Measurements from ENCODE around the gene EPB41L2.

Gene EPB41L2

GRCh38 chr6:130980310-130981032 lies 82.6 kb downstream of the EPB41L2 start:
- no peak overlapping the region for H3K27ac ChIP-seq
- TF ChIP-seq CTCF (conservative IDR thresholded peaks at IDR 0.05) = no peak

GRCh38 chr6:130978660-130979396 lies 84.2 kb downstream of the EPB41L2 start:
- TF ChIP-seq CTCF (conservative IDR thresholded peaks at IDR 0.05) = no peak
- no peak overlapping the region for H3K27ac ChIP-seq

- no peak for TF ChIP-seq CTCF (conservative IDR thresholded peaks at IDR 0.05)
- H3K27ac ChIP-seq = no peak overlapping the region
Measured at GRCh38 chr6:130978180-130978579, 84.9 kb downstream of the EPB41L2 start.

- no peak overlapping the region for H3K27ac ChIP-seq
- no peak for TF ChIP-seq CTCF (conservative IDR thresholded peaks at IDR 0.05)
Measured at GRCh38 chr6:130975325-130975724, 87.7 kb downstream of the EPB41L2 start.

DNA sequence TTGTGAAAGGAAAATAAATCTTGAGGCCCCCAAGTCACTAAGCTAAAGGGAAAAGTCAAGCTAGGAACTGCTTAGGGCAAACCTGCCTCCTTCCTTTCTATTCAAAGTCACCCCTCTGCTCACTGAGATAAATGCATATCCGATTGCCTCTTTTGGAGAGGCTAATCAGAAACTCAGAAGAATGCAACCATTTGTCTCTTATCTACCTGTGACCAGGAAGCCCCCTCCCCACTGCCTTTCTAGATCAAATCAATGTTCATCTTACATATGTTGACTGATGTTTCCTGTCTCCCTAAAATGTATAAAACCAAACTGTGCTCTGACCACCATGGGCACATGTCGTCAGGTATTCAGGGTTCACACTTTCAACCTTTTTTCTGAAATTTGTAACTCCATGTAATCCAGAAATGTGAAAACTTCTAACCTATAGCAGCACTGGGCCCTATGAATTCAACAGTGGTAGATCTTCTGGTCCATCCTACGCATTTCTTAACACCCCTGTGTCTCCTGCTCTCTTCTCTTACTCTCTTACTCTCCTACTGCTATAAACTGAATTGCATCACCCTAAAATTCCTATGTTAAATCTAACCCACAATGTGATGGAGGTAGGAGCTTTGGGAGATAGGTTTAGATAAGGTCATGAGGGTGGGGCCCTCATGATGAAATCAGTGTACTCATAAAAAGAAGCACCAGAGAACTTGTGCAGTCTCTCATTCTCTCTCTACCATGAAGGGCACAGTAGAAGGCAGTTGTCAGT lies 89.3 kb downstream of the EPB41L2 start:
- no peak overlapping the region for H3K27ac ChIP-seq
- no peak for TF ChIP-seq CTCF (conservative IDR thresholded peaks at IDR 0.05)

DNA sequence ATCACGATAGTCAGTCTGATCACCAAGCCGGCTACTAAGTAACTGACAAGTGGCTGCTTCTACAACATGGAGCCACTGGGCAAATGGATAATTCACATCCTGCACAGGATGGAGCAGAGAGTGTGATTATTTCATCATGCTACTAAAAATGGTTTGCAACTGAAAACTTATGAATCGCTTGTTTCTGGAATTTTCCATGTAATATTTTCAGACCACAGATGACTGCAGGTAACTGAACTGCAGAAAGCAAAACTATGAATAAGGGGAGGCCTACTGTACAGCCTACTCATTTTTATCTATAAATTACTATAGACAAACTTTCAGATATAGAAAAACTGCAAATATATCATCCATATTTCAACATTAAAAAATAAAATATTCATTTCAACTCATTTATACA lies 91.5 kb downstream of the EPB41L2 start:
- no peak for TF ChIP-seq CTCF (conservative IDR thresholded peaks at IDR 0.05)
- H3K27ac ChIP-seq = no peak overlapping the region

GRCh38 chr6:130970839-130971410 lies 92.1 kb downstream of the EPB41L2 start:
- H3K27ac ChIP-seq = no peak overlapping the region

More at GRCh38 chr6:130970839-130971410, 92.1 kb downstream of the EPB41L2 start:
- no peak for TF ChIP-seq CTCF (conservative IDR thresholded peaks at IDR 0.05)

Measured in VCaP (cell line).